PFSK-1 (cell line): ENCODE results near the gene FOS.

Source experiments
- FOXP2 ChIP-seq: optimal IDR thresholded peaks from 2 replicates; pipeline ENCODE3; 2011; ENCODE audit warnings: borderline replicate concordance, control low read depth, inconsistent platforms; ENCODE audit not compliant: insufficient read depth; ENCODE audit errors: extremely low read length, extremely low read depth
- POLR2AphosphoS5 ChIP-seq: IDR thresholded peaks from 2 replicates; pipeline ENCODE4 v1.6.1; 2012; ENCODE audit warnings: low read depth, mild to moderate bottlenecking, control low read depth, low read length, moderate library complexity
- REST ChIP-seq, 2 experiments: IDR thresholded peaks; 2 replicates each; pipeline versions ENCODE4 v1.6.1 to v1.8.0; 2011 to 2012; ENCODE audit warnings: low read depth in 2 of 2, low read length in 2 of 2, control low read depth in 1 of 2, inconsistent platforms in 1 of 2, mild to moderate bottlenecking in 1 of 2, moderate library complexity in 1 of 2; ENCODE audit not compliant: insufficient read depth in 1 of 2
- SIN3A ChIP-seq: IDR thresholded peaks from 2 replicates; pipeline ENCODE4 v1.6.1; 2012; ENCODE audit warnings: mild to moderate bottlenecking, low read length, moderate library complexity, borderline replicate concordance; ENCODE audit not compliant: insufficient read depth
- TAF1 ChIP-seq: IDR thresholded peaks from 2 replicates; pipeline ENCODE4 v1.6.1; 2012; ENCODE audit warnings: low read length, control low read depth, borderline replicate concordance; ENCODE audit not compliant: insufficient read depth

GRCh38 chr14:75277815-75278421 is 710 bp upstream of the FOS start:
- TF ChIP-seq REST (IDR thresholded peaks at IDR 0.05; ENCODE audit: insufficient read depth in 1 of 2, low read depth in 2 of 2, low read length in 2 of 2) (no peak), TAF1 (no peak), POLR2AphosphoS5 (no peak), SIN3A (peak; percentile 28; the same call in 1 of the 2 replicates), FOXP2 (no peak)
